Globus pallidus (tissue), 1 donor: ENCODE results near the gene APMAP.
"Not testable (repeated sequence)": the region's sequence is repeated elsewhere in the genome, so short reads cannot be mapped to it uniquely, and the experiment has no call there.

Experiments used
- DNase-seq: peaks from one replicate; pipeline ENCODE4 v3.0.0-alpha.2; 2015; ENCODE audit warnings: low spot score

APMAP gene

GRCh38 chr20:25007491-25008305, 15.1 kb upstream of the APMAP start:
- DNase-seq: no peak

GRCh38 chr20:25006431-25007167, 14.0 kb upstream of the APMAP start:
- no peak for DNase-seq

- no peak for DNase-seq
Observed at GRCh38 chr20:25005661-25006060, 13.1 kb upstream of the APMAP start.

GRCh38 chr20:25005220-25005619, 12.7 kb upstream of the APMAP start:
- no peak for DNase-seq

- no peak for DNase-seq
Observed at GRCh38 chr20:25003002-25003401, 10.5 kb upstream of the APMAP start.

- DNase-seq: not testable (repeated sequence)
Observed at GRCh38 chr20:25001323-25001722, 8.8 kb upstream of the APMAP start.

- DNase-seq: peak; percentile 57
Observed at GRCh38 chr20:25000268-25000801, 7.8 kb upstream of the APMAP start.

- DNase-seq: no peak
Observed at GRCh38 chr20:24999568-24999967, 7.0 kb upstream of the APMAP start.

- no peak for DNase-seq
Observed at GRCh38 chr20:24998631-24999445, 6.3 kb upstream of the APMAP start.

- no peak for DNase-seq
Observed at GRCh38 chr20:24998121-24998520, 5.6 kb upstream of the APMAP start.

GRCh38 chr20:24996449-24997377, 4.2 kb upstream of the APMAP start:
- no peak for DNase-seq

- no peak for DNase-seq
Observed at GRCh38 chr20:24995741-24996448, 3.3 kb upstream of the APMAP start.

- peak; percentile 93 for DNase-seq
Observed at GRCh38 chr20:24994470-24995368, 2.2 kb upstream of the APMAP start.

GRCh38 chr20:24994186-24994465, 1.6 kb upstream of the APMAP start:
- DNase-seq: no peak

GRCh38 chr20:24993337-24994185, 1.0 kb upstream of the APMAP start:
- peak; percentile 75 for DNase-seq

- no peak for DNase-seq
Observed at GRCh38 chr20:24991897-24992486, 559 bp downstream of the APMAP start.

- DNase-seq: no peak
Observed at GRCh38 chr20:24990810-24991252, 1.7 kb downstream of the APMAP start.

GRCh38 chr20:24989162-24989561, 3.4 kb downstream of the APMAP start:
- no peak for DNase-seq
